NCI-H2107 (cell line): ENCODE results near the gene FGF3.

Experiments used
- DNase-seq: peaks from one replicate; lab custom pipeline; 2025; lab: John Stamatoyannopoulos, UW

Gene FGF3

DNA sequence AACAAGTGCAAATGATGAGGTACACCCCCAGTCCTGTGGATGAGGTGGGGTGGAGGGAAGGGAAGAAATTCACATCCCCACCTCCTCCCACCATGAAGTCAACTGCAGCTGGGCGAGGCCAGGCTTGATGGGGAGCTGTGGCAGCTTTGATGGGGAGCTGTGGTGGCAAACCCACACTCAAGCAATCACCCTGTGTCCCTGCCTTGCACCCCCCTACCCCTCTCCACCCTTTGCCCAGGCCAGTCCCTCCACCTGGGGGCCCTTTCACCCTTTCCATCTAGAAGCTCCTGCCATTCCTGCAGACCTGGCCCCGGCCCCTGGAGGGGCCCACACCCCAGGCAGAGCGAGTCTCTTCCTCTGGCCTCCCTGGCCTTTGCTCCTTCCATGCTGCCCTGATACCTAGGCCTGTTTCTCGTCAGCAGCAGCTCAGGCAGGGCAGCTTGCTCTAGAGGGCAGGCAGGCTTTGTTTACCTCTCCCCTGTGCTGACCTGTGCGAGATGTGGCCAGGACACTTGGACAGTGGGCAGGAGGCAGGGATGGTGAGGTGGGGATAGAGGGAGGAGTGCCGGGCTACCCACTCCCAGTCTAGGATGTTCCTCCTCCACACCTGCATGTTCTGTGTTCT, 4.5 kb upstream of the FGF3 start:
- no peak for DNase-seq

DNA sequence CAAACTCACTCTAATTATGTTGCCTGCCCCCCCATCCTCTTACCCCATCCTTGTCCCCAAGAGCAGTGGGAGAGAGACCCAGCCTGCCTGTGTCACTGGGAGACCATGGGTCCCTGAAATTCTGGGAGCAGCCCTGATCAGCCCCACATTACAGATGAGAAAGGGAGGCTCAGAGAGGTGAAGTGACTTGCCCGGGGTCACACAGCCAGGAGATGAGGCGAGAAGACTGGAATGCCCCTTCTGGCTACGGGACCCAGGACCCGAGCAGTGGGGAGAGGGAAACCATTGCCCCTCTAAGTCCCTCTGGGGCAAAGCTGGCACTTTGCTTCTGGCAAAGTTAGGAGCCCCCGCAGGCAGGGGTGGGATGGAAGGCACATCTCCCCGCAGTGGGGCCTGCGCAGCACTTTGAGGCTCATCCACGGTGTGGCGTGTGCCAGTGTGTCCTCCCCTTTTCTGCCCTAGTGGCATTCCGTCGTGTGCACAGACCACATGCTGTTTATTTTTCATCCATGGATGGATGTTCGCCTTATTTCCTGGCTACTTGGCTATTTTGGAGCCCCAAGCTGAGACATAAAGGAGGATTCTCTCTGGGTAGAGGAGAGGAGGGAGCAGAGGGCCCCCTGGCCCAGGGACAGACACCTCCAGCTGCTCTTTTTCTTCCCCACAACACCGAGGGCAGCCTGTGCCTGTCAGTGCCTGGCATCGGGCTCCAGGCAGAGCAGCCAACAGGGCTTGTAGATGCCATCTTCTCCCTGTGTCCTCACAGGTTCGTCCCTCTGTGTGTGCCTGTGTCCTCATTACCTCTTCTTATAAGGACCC, 3.7 kb upstream of the FGF3 start:
- DNase-seq = no peak

DNA sequence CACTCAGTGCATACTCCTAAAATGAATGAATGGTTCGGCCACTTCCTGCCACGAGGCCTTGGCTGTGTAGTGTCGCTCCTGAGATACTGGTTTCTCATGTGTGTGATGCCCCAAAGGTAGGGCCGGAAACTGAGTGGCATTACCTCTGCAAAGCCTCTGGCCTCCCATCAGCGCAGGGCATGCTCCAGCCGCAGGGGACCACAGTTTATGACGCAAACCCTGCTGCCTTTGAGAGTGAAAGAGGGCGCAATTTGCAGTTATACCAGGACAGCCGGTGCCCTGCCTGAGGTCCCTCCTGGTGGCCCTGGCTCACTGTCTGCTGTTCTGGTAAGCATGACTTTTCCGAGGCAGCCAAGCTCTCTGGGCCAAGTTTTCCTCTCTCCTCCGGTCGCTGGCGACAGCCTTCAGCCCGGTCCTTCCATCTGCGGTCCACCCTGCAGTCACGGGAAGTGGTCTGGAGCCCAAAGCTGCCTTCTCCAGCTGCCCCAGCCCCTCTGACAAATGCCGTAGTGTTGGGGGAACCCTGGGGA, 2.4 kb upstream of the FGF3 start:
- DNase-seq = no peak

DNA sequence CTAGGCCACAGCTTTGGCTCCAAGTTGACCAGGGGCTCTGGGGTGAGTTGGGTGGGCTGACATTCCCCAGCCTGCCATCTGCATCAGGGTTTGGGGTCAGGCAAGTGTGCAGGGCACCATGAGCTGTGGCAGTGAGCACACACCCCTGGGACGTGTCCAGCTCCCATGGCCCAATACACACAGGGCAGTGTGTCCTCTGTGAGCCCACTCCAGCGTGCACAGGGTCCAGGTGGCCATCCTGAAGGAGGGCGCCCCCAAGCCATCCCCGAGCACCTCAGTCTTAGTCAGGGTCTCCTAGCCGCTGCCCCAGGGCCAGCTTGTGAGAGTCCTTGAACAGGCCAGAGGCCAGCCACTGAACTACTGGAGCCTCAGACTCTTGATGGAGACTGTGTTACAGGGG, 1.2 kb upstream of the FGF3 start:
- no peak for DNase-seq

DNA sequence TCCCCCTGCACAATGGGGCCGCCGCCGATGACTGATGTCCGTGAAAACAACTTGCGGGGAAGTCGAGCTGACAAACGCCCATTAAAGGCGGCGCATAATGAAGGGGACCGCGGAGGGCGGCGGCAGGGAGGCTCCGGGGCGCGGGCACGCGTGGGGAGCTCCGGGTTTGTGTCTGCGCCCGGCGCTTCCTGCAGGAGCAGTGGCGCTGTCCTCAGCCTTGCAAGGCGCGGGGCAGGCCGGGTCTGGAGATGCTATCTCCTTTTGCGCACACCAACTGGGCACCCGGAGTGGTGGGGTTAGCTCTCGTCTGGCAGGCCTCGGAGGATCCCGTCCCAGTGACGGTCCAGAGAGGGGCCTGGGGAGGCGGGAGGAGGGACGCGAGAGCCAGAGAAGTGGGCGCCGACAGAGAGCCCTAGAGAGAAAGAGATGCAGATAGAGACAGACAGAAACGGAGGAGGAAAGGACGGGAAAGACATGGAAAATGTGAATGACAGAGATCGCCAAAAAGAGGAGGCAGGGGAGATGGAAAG, 390 bp upstream of the FGF3 start:
- DNase-seq = no peak

DNA sequence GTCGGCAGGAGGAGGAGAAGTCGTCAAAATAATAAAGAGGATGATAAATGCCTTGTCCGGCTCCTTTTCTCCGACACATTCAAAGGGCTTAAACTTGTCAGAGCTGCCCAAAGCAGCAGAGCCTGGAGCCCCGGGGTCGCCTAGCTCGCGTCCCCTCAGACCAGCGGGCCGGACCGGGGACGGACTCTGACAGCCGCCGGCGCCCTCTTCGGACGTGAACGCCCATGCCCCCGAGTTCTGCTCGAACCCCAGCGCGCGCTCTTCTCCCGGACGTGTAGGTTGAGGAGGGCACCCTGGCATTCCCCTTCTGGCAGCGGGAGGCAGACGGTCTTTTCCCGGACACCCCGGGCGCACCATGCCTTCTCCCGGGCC, 999 bp downstream of the FGF3 start:
- no peak for DNase-seq

DNA sequence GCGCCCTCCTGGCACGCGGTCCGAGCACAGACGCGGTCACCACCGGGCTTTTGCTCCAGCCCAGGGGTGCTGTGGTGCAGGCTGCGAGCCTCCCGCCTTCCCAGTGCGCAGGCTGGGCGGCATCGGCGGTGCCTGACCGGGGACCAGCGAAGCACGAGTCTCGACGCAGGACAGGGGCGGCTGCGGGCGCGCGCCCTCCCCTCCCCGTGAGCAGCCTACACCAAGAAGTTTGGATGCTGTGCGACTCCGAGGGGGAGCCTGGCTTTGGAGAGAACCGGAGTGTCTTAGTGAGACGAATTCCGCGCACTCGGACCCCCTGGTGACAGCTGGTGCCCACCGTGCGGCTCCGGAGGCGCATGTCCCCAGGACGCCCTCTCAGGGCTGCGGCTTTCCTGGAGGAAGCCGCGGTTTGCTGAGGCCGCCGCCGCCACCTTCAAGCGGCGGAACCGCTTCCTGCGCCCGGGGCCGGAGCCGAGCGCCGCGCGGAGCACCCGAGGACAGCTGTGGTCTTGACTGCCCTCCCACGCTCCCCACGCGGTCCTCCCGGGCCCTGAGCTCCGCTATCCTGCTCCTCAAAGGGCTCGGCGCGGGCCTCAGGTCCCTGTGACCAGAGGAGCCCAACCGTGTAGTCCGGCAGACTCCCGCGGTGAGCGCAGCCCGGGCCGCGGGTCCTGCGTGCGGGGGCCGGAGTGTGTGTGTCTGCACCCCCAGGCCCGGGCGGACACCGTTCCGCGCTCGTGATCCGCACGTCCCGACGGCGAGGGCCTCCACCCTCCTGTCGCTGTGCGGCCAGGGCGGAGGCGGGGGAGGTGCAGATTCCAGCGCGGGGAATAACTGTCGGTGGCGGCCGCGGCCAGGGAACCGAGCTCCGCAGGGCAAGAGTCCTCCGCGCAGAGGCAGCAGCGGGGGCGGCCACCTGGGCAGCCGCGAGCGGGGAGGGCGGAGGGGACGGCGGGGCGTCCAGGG, 1.7 kb downstream of the FGF3 start:
- no peak for DNase-seq

DNA sequence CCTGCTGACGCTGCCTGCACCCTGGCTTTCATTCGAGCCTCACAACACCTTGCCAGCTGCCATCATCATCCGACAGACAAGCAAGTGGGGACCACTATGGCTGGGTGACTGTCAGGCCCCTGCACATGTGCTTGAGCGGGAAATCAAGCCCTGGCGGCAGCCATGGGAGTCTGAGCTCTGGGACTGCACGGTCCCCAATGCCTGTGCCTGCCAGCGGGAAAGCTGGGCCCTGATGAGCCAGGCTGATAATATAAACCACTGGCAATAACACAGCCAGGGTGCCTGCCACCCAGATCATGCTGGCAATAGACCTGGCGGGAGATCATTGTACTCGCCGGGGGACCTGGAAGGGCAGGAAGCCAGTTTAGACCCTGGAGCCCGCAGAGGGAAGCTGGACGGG, 2.5 kb downstream of the FGF3 start:
- no peak for DNase-seq

DNA sequence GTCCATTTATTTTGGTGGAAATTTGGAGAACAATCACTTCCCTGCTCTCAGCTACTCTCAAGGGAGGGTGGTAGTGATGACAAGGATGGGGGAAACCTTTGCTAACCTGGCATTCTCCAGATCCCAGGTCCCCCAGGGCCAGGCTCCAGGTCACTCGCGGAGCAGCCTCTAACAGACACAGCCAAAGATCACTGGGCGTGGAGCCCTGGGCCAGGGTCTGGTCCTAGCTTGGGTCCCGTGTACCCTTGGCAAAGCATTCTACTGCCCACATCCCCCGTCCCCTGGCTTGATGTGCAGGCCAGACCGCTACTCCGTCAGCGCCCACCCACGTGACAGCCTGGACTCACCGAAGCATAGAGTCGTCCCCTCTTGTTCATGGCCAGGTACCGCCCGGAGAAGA, 3.2 kb downstream of the FGF3 start:
- no peak for DNase-seq

DNA sequence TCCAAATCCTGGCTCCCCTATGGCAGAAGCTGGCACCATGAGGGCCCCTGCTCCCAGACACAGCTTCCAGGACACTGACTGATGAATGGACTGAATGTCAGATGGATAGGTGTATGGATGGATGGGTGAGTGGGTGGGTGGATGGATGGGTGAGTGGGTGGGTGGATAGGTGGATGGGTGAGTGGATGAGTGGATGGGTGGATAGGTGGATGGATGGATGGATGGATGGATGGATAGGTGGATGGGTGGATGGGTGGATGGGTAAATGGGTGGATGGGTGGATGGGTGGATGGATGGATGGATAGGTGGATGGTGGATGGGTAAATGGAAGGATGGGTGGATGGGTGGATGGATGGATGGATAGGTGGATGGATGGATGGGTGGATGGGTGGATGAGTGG, 4.3 kb downstream of the FGF3 start:
- DNase-seq = no peak

DNA sequence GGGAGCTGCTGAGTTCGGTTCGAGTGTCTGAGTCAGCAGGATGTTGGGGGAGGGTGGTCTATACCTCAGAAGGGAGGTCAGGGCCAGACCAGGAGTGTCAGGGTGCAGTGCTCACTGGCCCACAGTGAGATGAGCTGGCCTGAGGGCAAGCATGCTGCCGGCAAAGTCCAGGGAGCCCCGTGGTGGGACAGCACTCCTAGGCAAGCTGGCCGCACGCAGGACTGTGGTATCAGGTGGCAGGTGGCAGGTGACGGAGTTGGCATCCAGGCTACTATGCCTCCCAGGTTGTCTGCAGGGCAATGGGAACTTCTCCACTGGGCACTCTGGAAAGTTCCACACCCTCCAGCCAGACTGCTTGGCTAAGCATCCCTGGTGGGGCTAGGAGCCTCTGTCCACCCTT, 4.8 kb downstream of the FGF3 start:
- no peak for DNase-seq

DNA sequence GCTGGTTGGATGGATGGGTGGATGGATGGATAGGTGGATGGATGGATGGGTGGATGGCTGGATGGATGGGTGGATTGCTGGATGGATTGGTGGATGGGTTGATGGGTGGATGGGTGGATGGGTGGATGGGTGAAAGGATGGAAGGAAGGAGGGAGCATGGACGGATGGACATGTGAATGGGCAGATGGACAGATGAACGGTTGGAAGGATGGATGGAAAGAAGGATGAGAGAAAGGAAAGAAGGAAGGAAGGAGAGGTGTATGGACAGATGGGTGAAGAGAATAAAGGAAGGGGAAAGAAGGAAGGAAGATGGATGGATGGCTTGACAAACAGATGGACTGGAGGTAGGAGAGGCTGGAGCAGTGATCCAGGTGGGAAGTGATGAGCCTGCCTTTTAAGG, 5.4 kb downstream of the FGF3 start:
- DNase-seq = no peak

DNA sequence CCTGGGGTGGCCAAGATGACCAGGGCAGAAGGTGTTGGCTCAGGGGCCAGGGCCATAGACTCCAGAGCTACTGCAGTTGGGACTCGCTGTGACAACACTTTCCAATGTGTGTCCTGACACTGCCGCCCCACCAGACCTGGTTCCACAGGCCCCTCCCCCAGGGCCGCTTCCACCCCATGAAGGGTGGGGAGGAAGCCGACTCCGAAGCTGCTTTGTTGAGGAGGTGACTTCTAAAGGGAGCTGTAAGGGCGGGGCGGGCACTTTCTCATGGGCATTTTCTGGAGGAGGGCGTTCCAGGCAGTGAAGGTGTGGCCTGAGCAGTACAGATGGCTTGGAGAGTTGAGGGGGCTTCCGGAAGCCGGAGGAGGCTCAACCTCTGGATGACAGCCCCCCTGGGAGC, 6.3 kb downstream of the FGF3 start:
- DNase-seq = no peak

DNA sequence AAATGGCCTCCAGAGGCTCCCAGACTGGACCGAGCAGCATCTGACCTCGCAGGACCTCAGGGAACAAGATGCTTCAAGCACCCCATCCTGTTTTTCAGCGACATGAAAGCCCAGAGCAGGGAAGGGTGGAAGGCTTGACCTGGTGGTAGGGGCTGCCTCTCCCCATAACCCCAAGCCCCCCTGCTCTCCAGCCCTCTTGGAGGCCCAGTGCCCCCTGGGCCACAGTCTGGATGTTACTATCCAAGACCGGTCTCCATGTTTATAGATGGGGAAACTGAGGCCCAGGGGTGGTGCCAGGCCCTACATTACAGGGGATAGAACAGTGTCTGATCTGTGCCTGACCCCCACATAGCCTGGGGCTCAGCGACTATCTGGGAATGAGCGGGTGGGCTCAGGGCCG, 7.0 kb downstream of the FGF3 start:
- no peak for DNase-seq

DNA sequence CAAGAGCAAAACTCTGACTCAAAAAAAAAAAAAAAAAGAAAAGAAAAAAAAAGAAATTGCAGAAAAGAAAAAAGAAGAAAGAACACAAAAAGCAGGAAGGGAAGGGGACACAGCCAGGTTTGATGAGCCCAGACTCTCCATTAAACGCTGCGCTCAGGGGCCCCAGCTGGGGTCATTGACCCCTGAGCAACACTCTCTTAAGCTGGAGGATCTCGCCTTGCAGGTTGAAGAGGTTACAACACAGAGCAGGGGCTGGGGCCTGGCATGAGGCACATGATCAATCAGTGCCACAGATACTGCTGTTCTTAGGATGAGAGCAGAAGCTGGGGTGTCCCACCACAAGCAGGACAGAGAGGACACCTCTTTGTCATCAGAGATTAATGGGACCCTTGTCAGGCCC, 7.8 kb downstream of the FGF3 start:
- no peak for DNase-seq

DNA sequence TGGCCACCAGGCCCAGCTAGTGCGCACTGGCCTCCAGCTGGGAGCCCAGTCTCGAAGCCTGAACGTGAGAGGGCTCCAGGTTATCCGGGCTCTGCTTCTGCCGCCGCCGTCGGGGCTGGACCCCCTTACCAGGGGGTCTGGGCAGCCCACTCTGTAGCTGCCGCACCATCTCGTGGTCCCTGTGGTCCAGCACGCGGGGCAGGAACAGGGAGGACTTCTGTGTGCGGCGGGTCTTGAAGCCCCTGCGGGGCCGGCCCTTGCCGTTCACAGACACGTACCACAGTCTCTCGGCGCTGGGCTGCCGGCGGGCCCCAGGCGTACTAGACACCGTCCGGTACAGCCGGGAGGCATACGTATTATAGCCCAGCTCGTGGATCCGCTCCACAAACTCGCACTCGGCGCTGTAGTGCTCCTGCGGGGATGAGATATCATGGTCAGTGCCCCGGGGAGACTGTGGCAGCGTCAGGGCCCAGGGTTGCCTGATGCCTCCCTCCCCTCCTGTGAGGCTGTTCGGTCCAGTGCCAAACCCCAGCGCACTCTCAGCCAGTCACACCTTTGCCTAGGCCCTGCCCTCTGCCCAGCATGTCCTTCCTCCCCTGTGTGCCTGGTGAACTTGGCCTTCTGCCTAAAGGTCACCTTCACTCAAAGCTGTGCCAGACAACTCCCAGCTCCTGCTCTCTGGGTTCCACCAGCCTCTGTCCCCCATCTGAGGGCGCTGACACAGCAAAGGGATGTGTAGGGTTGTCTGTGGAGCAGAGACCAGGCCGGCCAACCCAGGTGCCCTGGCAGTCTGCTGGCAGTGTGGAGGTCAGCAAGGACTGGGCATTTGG, 8.7 kb downstream of the FGF3 start:
- DNase-seq = no peak

DNA sequence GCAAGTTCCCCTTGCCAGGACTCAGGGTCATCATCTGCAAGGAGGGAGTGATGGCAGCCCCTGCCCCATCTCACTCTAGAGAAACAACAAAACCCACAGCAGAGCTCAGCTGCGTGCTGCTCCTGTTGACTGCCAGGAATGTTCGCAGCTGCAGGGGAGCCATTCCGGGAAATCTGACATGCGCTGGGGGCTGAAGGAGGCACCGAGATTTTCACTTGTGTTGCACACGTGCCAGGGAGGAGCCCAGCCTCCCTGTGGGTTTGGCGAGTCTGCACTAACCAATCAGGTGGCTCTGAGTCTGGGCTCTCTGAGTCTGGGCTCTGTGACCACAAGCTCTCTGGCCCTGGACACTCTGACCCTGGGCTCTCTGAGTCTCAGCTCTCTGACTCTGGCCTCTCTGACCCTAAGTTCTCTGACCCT, 10.5 kb downstream of the FGF3 start:
- no peak for DNase-seq

DNA sequence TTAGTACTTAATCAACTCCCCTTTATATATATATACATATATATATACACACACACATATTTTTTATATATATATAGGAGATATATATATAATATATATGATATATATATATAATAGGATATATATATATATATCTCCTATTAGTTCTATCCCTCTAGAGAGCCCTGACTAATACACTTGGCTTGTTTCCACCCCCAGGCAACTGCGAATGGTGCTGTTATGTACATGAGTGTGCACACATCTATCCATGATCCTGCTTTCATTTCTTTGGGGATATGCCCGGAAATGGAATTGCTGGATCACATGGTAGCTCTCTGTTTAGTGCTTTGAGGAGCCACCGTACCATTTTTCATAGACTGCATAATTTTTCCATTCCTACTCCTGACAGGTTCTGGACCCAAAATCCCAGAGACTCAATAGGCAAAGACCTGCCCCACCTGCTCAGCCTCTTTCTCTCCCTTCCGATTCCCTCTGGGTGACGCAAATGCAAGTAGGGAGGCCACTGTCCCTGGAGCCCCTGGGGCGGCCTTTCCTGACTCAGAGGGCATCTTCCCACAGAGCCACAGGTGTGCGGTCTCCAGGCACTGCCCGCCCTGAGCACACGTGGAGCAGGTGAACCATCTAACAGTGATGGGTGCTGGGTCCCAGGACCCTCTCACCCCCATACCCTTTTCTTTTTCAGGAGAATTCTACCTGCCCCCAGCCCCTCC, 12.0 kb downstream of the FGF3 start:
- no peak for DNase-seq

DNA sequence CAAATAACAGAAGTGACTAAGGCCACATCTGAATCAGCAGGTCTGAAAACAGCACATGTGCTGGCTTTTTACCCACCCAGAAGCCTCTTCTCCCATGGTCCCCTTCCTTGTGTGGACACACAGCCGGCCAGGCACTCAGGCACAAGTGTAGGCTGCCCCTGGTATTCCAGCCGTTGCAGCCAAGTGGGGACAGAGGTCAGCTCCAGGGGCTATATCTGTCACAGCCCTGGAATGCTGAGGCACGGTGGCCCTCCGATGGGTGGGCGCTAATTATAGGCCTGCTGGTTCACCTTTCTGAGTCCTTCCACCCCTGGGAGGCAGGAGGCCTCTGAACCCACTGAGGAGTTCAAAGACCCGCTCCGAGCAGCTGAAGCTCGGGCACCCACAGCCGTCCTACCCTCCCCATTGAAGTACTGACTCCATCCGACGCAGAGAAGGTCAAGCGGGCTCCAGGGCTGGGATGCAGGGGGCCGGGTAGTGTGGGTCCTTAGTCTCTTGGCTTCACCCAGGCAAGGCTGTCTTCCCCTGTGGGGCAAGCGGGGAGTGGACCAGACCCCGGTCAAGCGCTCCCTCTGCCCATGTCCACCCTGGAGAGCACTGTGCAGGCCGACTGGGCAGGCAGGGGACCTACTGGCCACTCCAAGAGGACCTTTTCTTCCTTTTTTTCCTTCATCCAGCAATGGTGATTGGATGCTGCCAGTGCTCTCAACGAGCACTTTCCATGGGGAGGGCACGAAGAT, 14.3 kb downstream of the FGF3 start:
- no peak for DNase-seq

DNA sequence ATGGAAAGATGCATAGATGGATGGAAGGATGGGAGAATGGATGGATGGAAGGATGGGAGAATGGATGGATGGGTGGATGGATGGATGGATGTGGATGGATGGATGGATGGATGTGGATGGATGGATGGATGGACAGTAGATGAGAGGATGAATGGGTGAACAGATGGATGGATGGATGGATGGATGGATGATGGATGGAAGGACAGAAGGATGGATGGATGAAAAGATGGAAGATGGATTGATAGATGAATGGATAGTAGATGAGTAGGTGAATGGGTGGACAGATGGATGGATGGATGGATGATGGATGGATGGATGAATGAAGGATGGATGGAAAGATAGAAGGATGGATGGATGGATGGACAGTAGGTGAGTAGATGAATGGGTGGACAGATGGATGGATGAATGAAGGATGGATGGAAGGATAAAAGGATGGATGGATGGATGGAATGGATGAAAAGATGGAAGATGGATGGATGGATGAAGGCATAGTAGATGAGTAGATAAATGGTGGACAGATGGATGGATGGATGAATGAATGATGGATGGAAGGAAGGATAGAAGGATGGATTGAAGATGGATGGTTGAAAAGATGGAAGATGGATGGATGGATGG, 15.5 kb downstream of the FGF3 start:
- DNase-seq = no peak
